Lung (tissue), 12 donors: ENCODE results near the gene ZNF888. TPM values are rescaled to one million over a fixed set of nuclear protein-coding genes. Genes with fewer than 3 reads are reported as not detected.
"Not testable (repeated sequence)": the region's sequence is repeated elsewhere in the genome, so short reads cannot be mapped to it uniquely, and the experiment has no call there.

ENCODE experiments used
- ATAC-seq: fragments of 200-7000 bp; cut with Tn5 transposase; one replicate; pipeline ENCODE4 v1.9.1; 2020; ENCODE audit warnings: moderate number of reproducible peaks; ENCODE audit not compliant: insufficient read depth, low FRiP score
- DNase-seq, 3 donors: peaks; one replicate each; pipeline ENCODE4 v3.0.0-alpha.2; 2013 to 2017
- H3K27ac ChIP-seq, 2 donors: one replicate each; pipeline ENCODE4 v1.5.1; 2013; ENCODE audit warnings: mild to moderate bottlenecking in 2 of 2, moderate library complexity in 2 of 2, control low read depth in 1 of 2, inconsistent platforms in 1 of 2, low read depth in 1 of 2, low read length in 1 of 2
- H3K27me3 ChIP-seq, 3 donors: one replicate each; pipeline ENCODE4 v1.5.1; 2013; ENCODE audit warnings: low read length in 2 of 3; ENCODE audit not compliant: control insufficient read depth in 3 of 3, insufficient read depth in 3 of 3
- H3K36me3 ChIP-seq, 4 donors: one replicate each; pipeline ENCODE4 v1.5.1; 2013; ENCODE audit warnings: low read length in 4 of 4, mild to moderate bottlenecking in 1 of 4, moderate library complexity in 1 of 4; ENCODE audit not compliant: control insufficient read depth in 4 of 4, insufficient read depth in 4 of 4
- H3K4me1 ChIP-seq, 5 donors: one replicate each; pipeline ENCODE4 v1.5.1; 2013; ENCODE audit warnings: low read length in 5 of 5, mild to moderate bottlenecking in 2 of 5, moderate library complexity in 1 of 5; ENCODE audit not compliant: control insufficient read depth in 5 of 5, insufficient read depth in 5 of 5
- H3K4me3 ChIP-seq: one replicate; pipeline ENCODE4 v1.5.1; 2013; ENCODE audit warnings: mild to moderate bottlenecking, control low read depth, moderate library complexity
- H3K9ac ChIP-seq, 2 donors: one replicate each; pipeline ENCODE4 v1.5.1; 2013; ENCODE audit warnings: low read length in 2 of 2, control low read depth in 1 of 2; ENCODE audit not compliant: insufficient read depth in 1 of 2
- H3K9me3 ChIP-seq, 4 donors: one replicate each; pipeline ENCODE4 v1.5.1; 2013; ENCODE audit warnings: low read length in 3 of 4, mild to moderate bottlenecking in 1 of 4, moderate library complexity in 1 of 4; ENCODE audit not compliant: control insufficient read depth in 4 of 4, insufficient read depth in 3 of 4
- WGBS, 2 donors: extraction: QIAGEN DNeasy Blood & Tissue Kit; methylation state at CpG; one replicate each; pipeline ENCODE4 v1.1.7; 2013; 5-methylcytosine and 5-hydroxymethylcytosine counted together
- polyA plus RNA-seq, 2 donors: library from polyadenylated mRNA; stranded (reverse); fragments of 200-250 nt; gene quantifications; one replicate each; pipeline ENCODE4 v1.2.1, GENCODE V29; 2013
- total RNA-seq, 2 donors: library from RNA; depleted of rRNA in 1 of 2; stranded (reverse); fragments of >200 nt in 1 of 2; gene quantifications; one replicate each; pipeline ENCODE4 v1.2.1, GENCODE V29; 2014 to 2021
- TF ChIP-seq, protein P1 (sequence below): IDR thresholded peaks from 2 replicates; pipeline ENCODE4 v1.5.1; 2012; ENCODE audit warnings: mild to moderate bottlenecking; ENCODE audit errors: control extremely low read depth, extremely low read depth
- donor health status: control.
- donor health status: control.
- donor health status: Bipolar disorder and iron deficiency.
- donor health status: healthy.
- donor health status: DM: yes; HTN: yes; CAD: no.

Gene ZNF888
- total and polyA plus RNA-seq, 4 donors = 2.2 to 18.9 (median 5.7) TPM

DNA sequence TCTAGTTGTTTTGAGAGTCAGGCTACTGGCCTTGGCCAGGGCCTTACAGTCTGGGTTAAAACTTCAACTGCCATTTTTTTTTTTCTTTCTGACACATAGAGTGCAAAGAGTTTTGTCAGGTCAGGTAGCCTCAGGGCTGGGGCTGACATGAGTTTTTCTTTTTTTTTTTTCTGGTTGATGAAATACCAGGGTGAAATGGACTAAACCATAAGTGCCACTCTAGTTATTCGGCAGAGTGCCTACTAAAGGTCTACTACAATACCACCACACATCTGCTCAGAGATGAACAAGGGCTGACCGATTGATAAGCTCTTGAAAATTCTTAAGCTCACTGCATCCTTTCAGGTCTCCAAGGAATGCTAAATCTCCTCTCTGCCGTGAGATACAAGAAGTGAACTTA is 21.4 kb downstream of the ZNF888 start:
- Histone ChIP-seq H3K27me3 (no peaks in the 10 kb centered on the region), H3K36me3 (peaks cover under 1 to 10% (median 3%) of the 10 kb centered on the region in 4 donors), H3K4me1 (peaks cover 0 to 3% (median 0%) of the 10 kb centered on the region in 5 donors), H3K9me3 (no peaks in the 10 kb centered on the region), H3K27ac (no peak overlapping the region), H3K4me3 (no peak overlapping the region), H3K9ac (no peak overlapping the region)
- DNase-seq (peak in 1 of 3 donors; percentile 4), ATAC-seq (no peak)
- TF ChIP-seq, protein P1, sequence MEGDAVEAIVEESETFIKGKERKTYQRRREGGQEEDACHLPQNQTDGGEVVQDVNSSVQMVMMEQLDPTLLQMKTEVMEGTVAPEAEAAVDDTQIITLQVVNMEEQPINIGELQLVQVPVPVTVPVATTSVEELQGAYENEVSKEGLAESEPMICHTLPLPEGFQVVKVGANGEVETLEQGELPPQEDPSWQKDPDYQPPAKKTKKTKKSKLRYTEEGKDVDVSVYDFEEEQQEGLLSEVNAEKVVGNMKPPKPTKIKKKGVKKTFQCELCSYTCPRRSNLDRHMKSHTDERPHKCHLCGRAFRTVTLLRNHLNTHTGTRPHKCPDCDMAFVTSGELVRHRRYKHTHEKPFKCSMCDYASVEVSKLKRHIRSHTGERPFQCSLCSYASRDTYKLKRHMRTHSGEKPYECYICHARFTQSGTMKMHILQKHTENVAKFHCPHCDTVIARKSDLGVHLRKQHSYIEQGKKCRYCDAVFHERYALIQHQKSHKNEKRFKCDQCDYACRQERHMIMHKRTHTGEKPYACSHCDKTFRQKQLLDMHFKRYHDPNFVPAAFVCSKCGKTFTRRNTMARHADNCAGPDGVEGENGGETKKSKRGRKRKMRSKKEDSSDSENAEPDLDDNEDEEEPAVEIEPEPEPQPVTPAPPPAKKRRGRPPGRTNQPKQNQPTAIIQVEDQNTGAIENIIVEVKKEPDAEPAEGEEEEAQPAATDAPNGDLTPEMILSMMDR = no peak
- WGBS, 2 donors = 69 to 89% methylated on average over 3 of the region's 3 CpGs

DNA sequence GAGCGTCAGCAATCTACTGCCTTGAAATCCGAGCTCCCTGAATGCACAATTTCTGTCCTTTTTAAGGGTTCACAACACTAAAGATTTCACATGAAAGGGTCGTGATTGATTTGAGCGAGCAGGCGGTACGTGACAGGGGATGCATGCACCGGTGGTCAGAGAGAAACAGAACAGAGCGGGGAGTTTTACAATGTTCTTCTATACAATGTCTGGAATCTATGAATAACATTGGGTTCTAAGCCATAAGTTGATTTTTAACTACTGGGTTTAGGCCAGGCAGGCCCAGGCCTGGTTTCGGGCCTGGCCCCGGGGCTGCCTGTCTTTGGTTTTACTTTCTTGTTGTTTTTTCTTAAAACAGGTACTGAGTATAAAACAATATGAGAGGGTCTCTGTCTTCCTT is 24.6 kb downstream of the ZNF888 start:
- H3K9me3 ChIP-seq, H3K27ac ChIP-seq, H3K36me3 ChIP-seq, DNase-seq, H3K9ac ChIP-seq, ATAC-seq, H3K4me3 ChIP-seq, H3K4me1 ChIP-seq, H3K27me3 ChIP-seq: not testable (repeated sequence)
- 96% methylated on average over 10 of the region's 10 CpGs for WGBS, 2 donors

DNA sequence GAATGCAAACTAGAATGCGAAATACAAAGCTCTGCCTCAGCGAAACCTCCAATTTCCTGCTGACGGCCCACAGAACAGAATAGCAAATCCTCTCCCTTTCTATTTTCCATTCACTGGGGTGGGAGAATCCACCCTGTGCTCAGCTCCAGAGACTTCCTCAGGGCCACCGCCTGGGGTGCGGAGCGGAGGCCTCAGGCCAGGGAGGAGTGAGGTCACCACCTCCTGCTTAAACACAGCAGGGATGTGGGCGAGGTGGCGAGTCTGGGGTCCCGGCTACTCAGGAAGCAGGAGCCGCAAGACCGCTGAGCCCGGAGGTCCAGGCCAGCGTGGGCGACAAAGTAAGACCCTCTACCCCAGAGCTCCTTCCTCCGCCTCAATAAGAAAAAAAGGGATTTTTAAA is 25.1 kb downstream of the ZNF888 start:
- Histone ChIP-seq H3K4me1 (peaks cover 0 to 8% (median 3%) of the 10 kb centered on the region in 5 donors), H3K4me3 (no peak overlapping the region), H3K9me3 (peaks cover 0 to 2% (median 0%) of the 10 kb centered on the region in 4 donors), H3K27me3 (no peaks in the 10 kb centered on the region), H3K27ac (peak overlapping the region; percentile 12 to 55), H3K36me3 (peaks cover 0 to 4% (median 1%) of the 10 kb centered on the region in 4 donors), H3K9ac (peak overlapping the region in 1 of 2 donors; percentile 46)
- WGBS, 2 donors = 85 to 89% methylated on average over 15 of the region's 15 CpGs
- DNase-seq (no peak), ATAC-seq (no peak)
- TF ChIP-seq, protein P1 = no peak

DNA sequence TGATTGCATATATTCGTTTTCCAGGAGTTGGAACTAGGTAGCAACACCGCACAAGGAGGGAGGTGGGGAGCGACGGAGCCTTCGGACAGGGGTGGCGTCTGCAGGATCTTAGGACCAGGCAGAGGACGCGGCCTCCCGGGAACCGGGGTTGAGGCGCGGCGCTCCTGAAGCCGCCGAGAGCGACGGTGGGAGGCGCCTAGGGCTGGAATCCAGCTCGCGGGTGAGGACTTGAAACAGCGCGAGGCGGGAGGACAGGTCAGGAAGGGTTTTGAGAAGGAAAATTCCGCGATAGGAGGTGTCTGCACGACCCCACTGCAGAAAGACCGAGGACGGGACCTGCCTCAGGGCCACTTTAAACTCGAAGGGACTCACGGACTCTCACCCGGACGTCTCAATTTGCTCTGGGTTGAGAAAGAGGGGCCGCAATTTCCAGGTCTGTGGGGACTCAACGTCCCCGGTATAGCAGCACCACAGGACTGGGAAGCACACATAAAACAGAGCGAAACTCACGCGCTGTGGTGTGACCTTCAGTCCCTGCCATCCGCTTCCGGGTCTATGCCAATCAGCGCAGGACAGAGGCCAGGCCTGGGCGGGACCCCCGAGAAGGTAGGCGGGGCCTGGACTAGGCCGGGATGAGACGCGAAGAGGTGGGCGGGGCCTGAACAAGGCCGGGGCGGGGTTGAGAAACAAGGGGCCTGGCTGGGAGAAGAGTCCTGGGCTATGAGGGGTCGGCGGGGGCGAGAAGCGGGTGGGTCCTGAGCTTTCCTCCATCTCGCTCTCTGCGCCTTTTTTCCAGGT is 25.9 kb downstream of the ZNF888 start, which contains the start of gene ZNF320:
Gene ZNF320 (minus strand): TSS at position 498 of the 798 bp plus-strand sequence. CDS start 7,380 bp downstream, outside the sequence.
- Histone ChIP-seq H3K9ac (peak within 1 kb of the TSS; percentile 50 to 74), H3K27me3 (no peaks in the 10 kb centered on the region), H3K36me3 (peaks cover 0 to 4% (median 2%) of the 10 kb centered on the region in 4 donors), H3K4me1 (peaks cover 0 to 8% (median 3%) of the 10 kb centered on the region in 5 donors), H3K9me3 (peaks cover 0 to 2% (median 0%) of the 10 kb centered on the region in 4 donors), H3K4me3 (peak within 1 kb of the TSS; percentile 74), H3K27ac (peak within 1 kb of the TSS; percentile 90 to 92)
- WGBS, 2 donors = 0 to 1% methylated on average over 56 of the region's 56 CpGs
- ATAC-seq (peak; percentile 100), DNase-seq (peak; percentile 97 to 98 (median 97))
- TF ChIP-seq, protein P1 = no peak
